Measurements from ENCODE around the gene MRPL12. TPM values are rescaled to one million over a fixed set of nuclear protein-coding genes. Genes with fewer than 3 reads are reported as not detected.

The MRPL12 gene
- total and polyA plus RNA-seq, 2 of the 8 experiments (the other 6 are each of a cell fraction or from before 2014, with no cell fraction given): 120 to 141 TPM

DNA sequence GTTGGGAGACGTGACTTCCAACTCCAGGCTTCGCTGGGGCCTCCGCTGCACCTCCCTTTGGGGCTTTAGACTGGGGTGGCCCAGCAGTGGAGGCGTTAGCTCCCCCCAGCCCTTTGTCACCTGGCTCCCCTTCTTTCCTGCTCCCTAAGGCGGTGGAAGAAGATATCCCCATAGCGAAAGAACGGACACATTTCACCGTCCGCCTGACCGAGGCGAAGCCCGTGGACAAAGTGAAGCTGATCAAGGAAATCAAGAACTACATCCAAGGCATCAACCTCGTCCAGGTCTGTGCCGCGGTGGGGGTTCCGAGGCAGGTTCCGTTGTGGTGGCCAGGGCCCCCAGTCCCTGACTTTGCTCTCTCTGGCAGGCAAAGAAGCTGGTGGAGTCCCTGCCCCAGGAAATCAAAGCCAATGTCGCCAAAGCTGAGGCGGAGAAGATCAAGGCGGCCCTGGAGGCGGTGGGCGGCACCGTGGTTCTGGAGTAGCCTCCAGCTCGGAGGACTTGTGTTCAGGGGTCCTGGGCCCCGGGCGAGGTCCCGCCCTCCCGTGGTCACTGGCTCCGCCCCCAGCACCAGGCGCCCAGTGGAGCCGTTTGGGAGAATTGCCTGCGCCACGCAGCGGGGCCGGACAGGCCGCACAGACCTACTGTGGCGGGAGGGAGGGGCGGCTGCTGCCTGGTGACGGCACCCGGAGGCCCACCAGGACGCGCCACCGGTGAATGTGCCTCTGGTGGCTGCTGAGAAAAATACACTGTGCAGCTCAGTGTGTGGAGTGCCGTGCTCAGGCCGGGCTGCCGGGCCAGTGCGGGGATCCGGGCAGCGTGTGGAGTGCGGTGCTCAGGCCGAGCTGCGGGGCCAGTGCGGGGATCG lies 3.8 kb downstream of the MRPL12 start:
- no peak overlapping the region for H2BK5ac ChIP-seq (ENCODE audit: low read depth, low read length)
- no peak for TF ChIP-seq MAX (IDR thresholded peaks at IDR 0.05)
- TF ChIP-seq CTCF (IDR thresholded peaks at IDR 0.05; ENCODE audit: control extremely low read depth in 1 of 3, insufficient read depth in 1 of 3, low read depth in 1 of 3, low read length in 3 of 3): peak in 1 of 3 experiments; percentile 6; a peak in 1 of 4 replicates
- no peak for TF ChIP-seq MAFK (IDR thresholded peaks at IDR 0.05; ENCODE audit: low read depth, low read length)
- TF ChIP-seq GTF2F1 (IDR thresholded peaks at IDR 0.05; ENCODE audit: borderline replicate concordance, low read depth, low read length): no peak
- TF ChIP-seq TAF7 (optimal IDR thresholded peaks at IDR 0.05; ENCODE audit: borderline replicate concordance, low read depth, low read length): no peak
- no peak overlapping the region; the same call in 1 of the 2 replicates for H4K8ac ChIP-seq (ENCODE audit: extremely low read depth, insufficient read depth, low read length)
- peaks cover 9 to 31% of the 10 kb centered on the region in 2 experiments; a peak in 3 of 4 replicates for H3K79me2 ChIP-seq (ENCODE audit: control insufficient read depth in 1 of 2, insufficient read depth in 2 of 2, low read length in 2 of 2)
- ChIA-PET POLR2A (ENCODE audit: partially characterized antibody) (interaction anchor here (0.8 to 17.2 kb wide), 8 partner anchors 16 to 160 kb away, joined by 3 to 436 read pairs (median 5); partner anchors contain the start of genes ARL16, HGS, MCRIP1 and SLC25A10), CTCF (ENCODE audit: partially characterized antibody) (interaction anchor here (1.0 to 1.9 kb wide), 5 partner anchors 11 to 159 kb away, joined by 3 to 8 read pairs (median 4); no protein-coding TSS in a partner anchor)
- H3K9me3 ChIP-seq (ENCODE audit: insufficient read depth in 2 of 2, low read depth in 1 of 2, low read length in 1 of 2): no peaks in the 10 kb centered on the region
- FAIRE-seq (no peak), DNase-seq (ENCODE audit: low read depth in 1 of 2, low spot score in 2 of 2) (peak in 1 of 2 experiments; percentile 58)
- peaks cover 20 to 28% (median 24%) of the 10 kb centered on the region in 4 experiments for H3K36me3 ChIP-seq (ENCODE audit: control insufficient read depth in 2 of 4, insufficient read depth in 4 of 4, low read length in 3 of 4)
- no peak overlapping the region for H3K27ac ChIP-seq (ENCODE audit: low read depth, low read length)
- no peak overlapping the region for H3K56ac ChIP-seq (replicated peaks; ENCODE audit: insufficient read length, low read depth, low read length)
- WGBS, 2 experiments (ENCODE audit: extremely low coverage in 1 of 2, insufficient coverage in 1 of 2, insufficient read length in 1 of 2, insufficient replicate concordance in 2 of 2, low coverage in 1 of 2, low lambda C conversion rate in 2 of 2, missing lambda C conversion rate in 1 of 2): 94% methylated on average over 46 of the region's 54 CpGs; no CpG with 5 or more reads in 1 of the 2 experiments
- no peak overlapping the region for H4K5ac ChIP-seq (ENCODE audit: insufficient read length, low read depth, low read length)
- no peak overlapping the region for H2BK12ac ChIP-seq (ENCODE audit: low read depth, low read length)
- H3K27me3 ChIP-seq (replicated peaks in 1 of 4; ENCODE audit: control insufficient read depth in 3 of 4, extremely low read depth in 1 of 4, insufficient read depth in 3 of 4, low read length in 3 of 4): no peaks in the 10 kb centered on the region; a peak in 2 of 7 replicates
- H3K23me2 ChIP-seq (ENCODE audit: low read depth, low read length): peaks cover 20% of the 10 kb centered on the region
- no peak overlapping the region for H4K91ac ChIP-seq (replicated peaks; ENCODE audit: insufficient read length, low read length)
- no peak overlapping the region for H2BK20ac ChIP-seq (ENCODE audit: low read length)
- H3K4me2 ChIP-seq (ENCODE audit: insufficient read depth in 1 of 2, low read depth in 2 of 2, low read length in 2 of 2): no peak overlapping the region
- H4K20me1 ChIP-seq (replicated peaks in 1 of 2; ENCODE audit: control insufficient read depth in 1 of 2, insufficient read depth in 2 of 2, low read length in 2 of 2): peaks cover 5 to 8% of the 10 kb centered on the region in 2 experiments
- H2AK5ac ChIP-seq (ENCODE audit: low read depth, low read length): no peak overlapping the region
- H2BK15ac ChIP-seq (ENCODE audit: low read length): no peak overlapping the region
- no peak overlapping the region for H3K23ac ChIP-seq (ENCODE audit: insufficient read length)
- H3K4me1 ChIP-seq (replicated peaks in 1 of 4; ENCODE audit: control insufficient read depth in 3 of 4, insufficient read depth in 4 of 4, low read length in 3 of 4): peaks cover 0 to 24% (median 16%) of the 10 kb centered on the region in 4 experiments; a peak in 5 of 7 replicates
- H2AFZ ChIP-seq (ENCODE audit: low read length): no peak overlapping the region
- H3K4ac ChIP-seq (replicated peaks; ENCODE audit: insufficient read length, low read depth, low read length): no peak overlapping the region
- no peak overlapping the region for H3K4me3 ChIP-seq (ENCODE audit: extremely low read depth in 1 of 4, insufficient read depth in 2 of 4, low read depth in 3 of 4, low read length in 4 of 4)
- H3K14ac ChIP-seq (ENCODE audit: insufficient read length): no peak overlapping the region
- H3K79me1 ChIP-seq (ENCODE audit: low read depth, low read length): peaks cover 12% of the 10 kb centered on the region
- no peak overlapping the region for H3K9ac ChIP-seq (replicated peaks in 1 of 4; ENCODE audit: extremely low read depth in 1 of 4, low read depth in 3 of 4, low read length in 3 of 4)
- H2BK120ac ChIP-seq (replicated peaks; ENCODE audit: low read depth, low read length): no peak overlapping the region
- H3K18ac ChIP-seq (ENCODE audit: extremely low read depth, low read length): no peak overlapping the region
